ENCODE results near the gene PTPRJ.
"Not testable (repeated sequence)": the region's sequence is repeated elsewhere in the genome, so short reads cannot be mapped to it uniquely, and the experiment has no call there.

- not testable (repeated sequence) for TF ChIP-seq CTCF (conservative IDR thresholded peaks at IDR 0.05; ENCODE audit: low read depth, low read length); EZH2 (IDR thresholded peaks at IDR 0.05; ENCODE audit: borderline replicate concordance, low read depth, low read length, poor library complexity, severe bottlenecking)
Observed at GRCh38 chr11:48190906-48191654, 210.7 kb downstream of the PTPRJ start.

Measured in A673 (cell line).